ENCODE data around the gene GLI2.

The GLI2 gene

GRCh38 chr2:120712180-120712681 is 23.4 kb upstream of the GLI2 start:
- FAIRE-seq (no peak), DNase-seq (ENCODE audit: low spot score) (no peak)

DNA sequence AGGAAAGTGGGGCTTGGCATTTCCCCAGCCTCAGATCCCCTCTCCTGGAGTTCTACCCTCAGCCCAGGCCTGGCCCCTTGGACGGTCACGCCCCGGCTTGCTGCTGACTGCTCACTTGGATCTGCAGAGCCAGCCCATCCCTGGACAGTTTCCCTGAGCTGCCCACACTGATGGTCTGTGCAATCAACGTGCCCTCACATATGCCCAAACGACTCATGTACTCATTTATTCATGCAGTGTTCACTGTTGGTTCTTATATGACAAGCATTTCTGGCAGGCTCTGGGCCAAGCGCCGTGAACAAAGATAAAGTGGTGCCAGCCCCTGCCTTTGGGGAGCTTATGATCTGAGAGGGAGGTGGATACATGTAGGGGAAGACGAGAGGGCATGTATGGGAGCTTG is 20.3 kb upstream of the GLI2 start:
- no peak for FAIRE-seq

DNA sequence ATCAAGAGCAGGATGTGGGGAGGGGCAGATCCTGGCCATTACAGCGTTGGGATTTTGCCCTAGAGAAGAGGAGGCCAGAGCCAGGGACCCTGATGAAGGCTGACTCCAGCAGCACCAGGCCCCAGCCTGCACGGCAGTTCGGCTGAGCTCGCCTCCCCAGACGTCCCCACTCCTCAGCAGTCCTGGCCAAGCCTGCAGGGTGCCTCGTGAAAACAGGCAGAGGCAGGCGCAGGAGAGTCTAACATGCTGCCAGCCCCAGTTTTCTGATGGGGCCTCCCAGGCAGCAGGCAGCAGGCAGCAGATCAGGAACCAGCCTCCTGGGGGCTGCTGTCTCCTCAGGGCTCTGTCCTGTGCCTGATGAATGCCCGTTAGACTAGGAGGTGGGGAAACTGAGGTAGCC is 19.7 kb upstream of the GLI2 start:
- no peak for FAIRE-seq
- no peak for DNase-seq (ENCODE audit: low spot score)

More for the DNA sequence above, 20.3 kb upstream of the GLI2 start:
- no peak for DNase-seq (ENCODE audit: low spot score)

DNA sequence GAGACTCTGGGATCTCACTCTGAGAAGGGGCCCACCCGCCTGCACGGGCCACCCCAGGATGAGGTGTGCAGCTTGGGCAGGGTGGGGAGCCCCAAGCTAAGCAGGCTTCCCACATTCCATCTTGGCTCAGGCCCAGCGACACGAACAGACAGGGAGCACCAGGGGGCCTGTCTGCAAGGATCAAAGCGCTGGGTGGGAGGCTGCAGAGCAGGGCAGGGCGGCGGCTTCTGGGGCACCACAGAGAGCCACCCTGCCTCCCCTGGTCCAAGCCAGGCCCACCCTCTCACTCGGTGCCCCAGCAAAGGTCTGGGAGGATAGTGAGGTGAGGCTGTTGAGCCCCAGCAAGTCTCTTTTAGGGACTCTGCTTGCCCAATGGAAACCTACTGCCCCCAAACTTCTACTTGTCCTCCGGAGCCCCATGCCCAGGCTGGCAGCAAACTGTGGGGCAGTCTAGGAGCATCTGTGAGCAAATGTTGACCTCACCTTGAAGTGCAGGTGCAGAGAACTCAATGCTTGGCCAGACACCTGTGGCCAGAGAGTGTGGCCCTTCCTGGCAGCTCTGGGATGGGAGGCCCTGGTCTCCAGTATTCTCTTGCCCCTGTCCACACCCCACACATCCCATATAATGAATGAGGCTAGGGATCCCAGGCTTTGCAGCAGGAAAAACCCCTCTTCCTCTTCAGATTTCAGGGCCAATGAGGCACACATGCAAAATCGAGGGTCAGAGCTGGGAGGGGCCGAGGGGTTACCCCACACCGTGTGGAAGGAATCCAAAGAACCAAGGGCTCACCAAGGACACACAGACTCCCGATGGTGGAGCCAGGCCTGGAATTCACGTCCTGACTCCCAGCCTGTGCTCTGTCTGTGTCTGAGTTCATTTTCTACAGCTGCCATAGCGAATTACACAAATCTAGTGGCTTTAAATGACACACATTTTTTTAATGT is 18.8 kb upstream of the GLI2 start:
- DNase-seq (ENCODE audit: low spot score) (no peak), FAIRE-seq (no peak)

DNA sequence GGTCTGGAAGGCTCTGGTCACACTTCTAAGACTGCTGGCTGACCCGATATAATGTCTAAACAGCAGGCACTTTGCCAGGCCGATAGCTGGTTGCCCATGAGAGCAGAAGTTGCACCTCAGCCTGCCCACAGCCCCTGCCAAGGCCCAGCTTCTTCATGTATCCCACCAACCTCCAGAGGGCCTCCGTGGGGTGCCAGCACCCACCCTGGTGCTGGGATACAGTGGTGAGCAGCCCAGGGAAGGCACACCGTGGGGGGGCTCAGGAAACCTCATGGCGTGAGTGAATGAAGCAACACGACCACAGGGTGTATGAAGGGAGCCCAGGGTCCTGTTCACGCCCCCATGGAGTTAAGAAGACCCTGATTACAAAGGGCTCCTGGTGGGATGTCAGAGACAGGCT is 16.2 kb upstream of the GLI2 start:
- DNase-seq (ENCODE audit: low spot score) = no peak
- FAIRE-seq = no peak

- no peak for FAIRE-seq
These were observed 15.4 kb upstream of the GLI2 start for GRCh38 chr2:120720231-120720630.

GRCh38 chr2:120720746-120721375 is 14.8 kb upstream of the GLI2 start:
- FAIRE-seq (no peak), DNase-seq (ENCODE audit: low spot score) (no peak)

More at GRCh38 chr2:120720231-120720630, 15.4 kb upstream of the GLI2 start:
- no peak for DNase-seq (ENCODE audit: low spot score)

GRCh38 chr2:120722246-120722567 is 13.5 kb upstream of the GLI2 start:
- DNase-seq (ENCODE audit: low spot score) (no peak), FAIRE-seq (no peak)

- FAIRE-seq (no peak), DNase-seq (ENCODE audit: low spot score) (peak; percentile 81)
These were observed 12.9 kb upstream of the GLI2 start for GRCh38 chr2:120722568-120723421.

DNA sequence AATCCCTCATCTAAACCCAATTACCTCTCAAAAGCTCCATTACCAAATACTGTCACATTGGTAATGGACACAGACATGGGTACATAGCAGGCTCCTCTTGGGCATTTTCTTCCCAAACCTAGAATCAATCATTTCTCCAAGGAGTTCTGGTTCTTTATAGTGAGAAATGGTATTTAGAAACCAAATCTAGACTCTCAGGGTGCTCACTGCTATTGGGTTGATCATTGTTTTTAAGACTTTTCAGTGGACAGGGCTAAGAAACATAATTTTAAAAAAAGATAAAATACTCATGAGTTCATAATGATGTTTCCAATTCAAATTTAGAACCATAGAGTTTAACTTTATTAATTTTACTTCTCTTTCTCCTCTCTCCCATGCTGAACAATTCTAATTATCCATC is 9.4 kb upstream of the GLI2 start:
- DNase-seq (ENCODE audit: low spot score) (no peak), FAIRE-seq (no peak)

GRCh38 chr2:120729406-120730399 is 6.0 kb upstream of the GLI2 start:
- DNase-seq (ENCODE audit: low spot score) (peak; percentile 64), FAIRE-seq (peak; percentile 80)

DNA sequence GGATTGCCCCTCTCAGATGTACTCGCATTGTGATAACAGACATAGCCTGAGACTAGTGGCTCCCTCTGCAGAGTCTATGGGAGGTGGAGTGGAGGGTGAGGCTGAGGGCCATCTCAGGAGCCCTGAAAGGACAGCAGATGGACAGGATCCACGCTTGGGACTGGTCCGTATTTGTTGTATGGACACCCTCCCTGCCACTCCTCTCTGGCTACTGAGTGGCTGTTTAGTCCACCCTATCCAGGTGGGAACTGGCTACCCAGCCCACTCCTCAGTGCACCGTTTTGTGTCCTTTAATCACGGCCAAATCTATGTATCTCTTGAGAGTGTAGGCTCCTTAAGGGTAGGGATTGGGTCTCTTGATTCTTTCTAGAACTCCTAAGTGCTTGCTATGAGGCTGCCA is 4.5 kb upstream of the GLI2 start:
- DNase-seq (ENCODE audit: low spot score) = no peak
- no peak for FAIRE-seq

DNA sequence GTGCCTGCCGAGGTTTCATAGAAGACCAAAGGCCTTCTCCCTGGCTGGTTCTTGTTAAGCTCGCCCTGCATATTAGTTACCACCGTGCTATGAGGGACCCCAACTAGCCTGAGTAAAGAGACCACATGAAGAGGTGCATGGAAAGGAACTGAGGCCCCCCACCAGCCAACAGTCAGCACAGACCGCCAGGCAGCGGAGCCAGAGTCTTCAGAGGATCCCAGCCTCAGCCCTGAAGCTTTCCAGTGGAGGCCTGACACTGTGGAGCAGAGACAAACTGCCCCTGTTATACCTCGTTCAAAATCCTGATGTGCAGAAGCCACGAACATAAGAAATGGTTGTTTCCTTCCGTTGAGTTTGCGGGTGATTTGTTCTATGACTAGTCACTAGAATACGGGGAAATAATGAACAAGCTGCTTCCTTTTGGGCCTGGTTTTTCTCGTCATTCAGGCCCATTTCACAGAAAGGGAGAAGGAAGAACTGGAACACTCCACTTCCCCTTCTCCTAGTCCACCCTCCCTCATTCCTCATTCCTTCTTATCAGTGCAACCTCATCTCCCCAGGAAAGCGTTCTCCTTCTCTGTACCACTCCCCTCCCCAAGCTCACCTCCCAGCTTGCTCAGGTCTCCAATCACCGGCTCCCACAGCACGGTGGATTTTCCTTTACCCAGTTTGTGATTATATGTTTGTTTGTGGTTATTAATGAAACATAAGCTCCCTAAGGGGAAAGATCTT is 3.0 kb upstream of the GLI2 start:
- DNase-seq (ENCODE audit: low spot score) (no peak), FAIRE-seq (no peak)

GRCh38 chr2:120733238-120733932 is 2.3 kb upstream of the GLI2 start:
- no peak for FAIRE-seq
- DNase-seq (ENCODE audit: low spot score) = no peak

DNA sequence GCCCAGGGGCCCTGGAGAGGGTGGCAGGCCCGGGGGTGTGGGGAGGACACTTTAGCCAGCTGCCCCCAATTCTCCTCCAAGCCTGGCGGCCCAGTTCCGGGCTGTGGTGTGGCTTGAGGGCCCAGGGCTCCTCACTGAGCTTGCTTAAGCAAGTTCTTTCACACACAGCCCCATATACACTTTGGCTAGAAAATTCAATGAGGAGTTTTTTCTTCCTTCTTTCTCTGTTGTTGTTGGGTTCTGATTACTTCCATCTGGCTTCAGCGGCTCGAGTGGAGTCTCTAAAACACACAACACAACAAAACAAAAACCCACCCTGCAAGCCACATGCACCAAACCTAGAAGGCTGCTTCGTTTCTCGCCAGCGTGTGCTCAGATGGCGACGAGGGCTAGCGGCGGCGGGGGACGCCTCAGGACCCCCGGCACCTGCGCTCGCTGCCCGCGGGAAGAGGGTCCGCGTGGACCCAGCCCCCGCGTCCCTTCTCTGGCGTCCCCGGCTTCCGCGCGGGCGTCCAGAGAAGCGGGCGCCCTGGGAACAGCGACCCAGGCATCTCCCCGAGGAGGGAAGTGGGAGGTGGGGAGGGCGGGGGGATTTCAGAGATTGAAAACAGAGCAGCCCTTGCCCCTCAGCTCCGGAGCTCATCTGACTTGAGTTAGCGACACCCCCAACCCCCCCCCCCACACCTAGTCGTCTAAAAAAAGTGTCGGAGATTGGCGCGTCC is 577 bp upstream of the GLI2 start:
- no peak for DNase-seq (ENCODE audit: low spot score)
- no peak for FAIRE-seq

GRCh38 chr2:120736202-120736623 is 545 bp downstream of the GLI2 start:
- FAIRE-seq (no peak), DNase-seq (ENCODE audit: low spot score) (no peak)

- FAIRE-seq (no peak), DNase-seq (ENCODE audit: low spot score) (no peak)
These were observed 1.1 kb downstream of the GLI2 start for GRCh38 chr2:120736624-120737339.
